Activated T-helper 1 cell treated with Interleukin-2 at 50 U/mL for 16 hours (primary cell): Measurements from ENCODE around the gene MLF2.

Source experiments
- DNase-seq: peaks from one replicate; pipeline ENCODE4 v3.0.0-alpha.2; 2020; ENCODE audit warnings: low read depth

MLF2 gene

GRCh38 chr12:6752921-6753771 lies at the start of gene MLF2:
MLF2 (minus strand) TSS chr12:6753141; CDS start chr12:6752334, 807 bp downstream.
- DNase-seq: peak; percentile 93

- no peak for DNase-seq
Measured at GRCh38 chr12:6799147-6799546, 46.2 kb upstream of the MLF2 start.

- DNase-seq: no peak
Measured at GRCh38 chr12:6796576-6796975, 43.6 kb upstream of the MLF2 start.

GRCh38 chr12:6795088-6795487 lies 42.1 kb upstream of the MLF2 start:
- DNase-seq: no peak

- no peak for DNase-seq
Measured at GRCh38 chr12:6792522-6793201, 39.7 kb upstream of the MLF2 start.

- DNase-seq: no peak
Measured at GRCh38 chr12:6791931-6792520, 39.1 kb upstream of the MLF2 start.

- no peak for DNase-seq
Measured at GRCh38 chr12:6790496-6791150, 37.7 kb upstream of the MLF2 start.

GRCh38 chr12:6788972-6789924 lies 36.3 kb upstream of the MLF2 start, which contains the start of gene CD4:
CD4 (plus strand) TSS chr12:6789528; CDS start chr12:6800139, 10,611 bp downstream.
- DNase-seq: peak; percentile 62

- DNase-seq: no peak
Measured at GRCh38 chr12:6787309-6787708, 34.4 kb upstream of the MLF2 start.

- DNase-seq: no peak
Measured at GRCh38 chr12:6786416-6787094, 33.6 kb upstream of the MLF2 start.

- DNase-seq: no peak
Measured at GRCh38 chr12:6784761-6785160, 31.8 kb upstream of the MLF2 start.

- no peak for DNase-seq
Measured at GRCh38 chr12:6784296-6784695, 31.4 kb upstream of the MLF2 start.

GRCh38 chr12:6783828-6784227 lies 30.9 kb upstream of the MLF2 start:
- DNase-seq: no peak

- DNase-seq: no peak
Measured at GRCh38 chr12:6782850-6783566, 30.1 kb upstream of the MLF2 start.

GRCh38 chr12:6782119-6782518 lies 29.2 kb upstream of the MLF2 start:
- no peak for DNase-seq

- DNase-seq: no peak
Measured at GRCh38 chr12:6780573-6780972, 27.6 kb upstream of the MLF2 start.

- no peak for DNase-seq
Measured at GRCh38 chr12:6779708-6780432, 26.9 kb upstream of the MLF2 start.

GRCh38 chr12:6778574-6779550 lies 25.9 kb upstream of the MLF2 start:
- DNase-seq: peak; percentile 77
